K562 (cell line): ENCODE data around the gene ROR2. TPM values are rescaled to one million over a fixed set of nuclear protein-coding genes. Genes with fewer than 3 reads are reported as not detected.

ENCODE experiments used
- PCBP1 ChIP-seq: fragments of 200-400 bp; formaldehyde crosslinking; IDR thresholded peaks from 2 replicates; pipeline ENCODE4 v1.6.1; 2018; ENCODE audit warnings: mild to moderate bottlenecking, low read depth, low read length; ENCODE audit not compliant: poor library complexity, severe bottlenecking
- POLR2AphosphoS5 ChIP-seq: IDR thresholded peaks from 2 replicates; pipeline ENCODE4 v1.6.1; 2011; ENCODE audit warnings: mild to moderate bottlenecking, low read depth, low read length, moderate library complexity; ENCODE audit not compliant: control insufficient read depth, insufficient read depth
- PTBP1 ChIP-seq: fragments of 200-400 bp; formaldehyde crosslinking; IDR thresholded peaks from 2 replicates; pipeline ENCODE4 v1.6.1; 2017; ENCODE audit warnings: low read depth, low read length
- RBFOX2 ChIP-seq: fragments of 200-400 bp; formaldehyde crosslinking; IDR thresholded peaks from 2 replicates; pipeline ENCODE4 v1.6.1; 2017; ENCODE audit warnings: low read depth, mild to moderate bottlenecking, low read length, moderate library complexity
- RFX7 ChIP-seq: fragments of 250-450 bp; sonication (Bioruptor Pico); IDR thresholded peaks from 2 replicates; pipeline ENCODE4 v1.5.1; 2021; ENCODE audit warnings: mild to moderate bottlenecking
- SOX6 ChIP-seq: fragments of 450-650 bp; IDR thresholded peaks from 2 replicates; pipeline ENCODE4 v1.6.1; 2014; ENCODE audit warnings: mild to moderate bottlenecking
- TRIM24 ChIP-seq, 2 experiments: fragments of 450-650 bp; IDR thresholded peaks; 2 replicates each; pipeline ENCODE4 v1.6.1; 2016
- ZKSCAN8 ChIP-seq: fragments of 200-800 bp; sonication (Bioruptor generic); IDR thresholded peaks from 2 replicates; pipeline ENCODE4 v1.6.1; 2016; ENCODE audit warnings: missing genetic modification characterization, missing compliant biosample characterization
- polyA plus RNA-seq, 8 experiments: library from polyadenylated mRNA; depleted of rRNA in 4 of 8; stranded (reverse) in 5 of 8; unstranded in 3 of 8; fragments of >200 nt; fragmentation: Nextera tagmentation in 2 of 8; fragmentation: Illumina TruSeq in 1 of 8; extraction: Ambion mirVana in 2 of 8; extraction: Trizol in 1 of 8; gene quantifications; 2 replicates each; pipeline versions ENCODE4 v1.2.1 to v1.2.3, GENCODE V29; 2011 to 2014; ENCODE audit warnings: inconsistent platforms in 1 of 8, missing spikeins in 1 of 8
- total RNA-seq, 7 experiments: library from RNA; depleted of rRNA in 6 of 7; stranded (reverse); fragments of >200 nt in 6 of 7; fragmentation: Illumina TruSeq in 2 of 7; extraction: Trizol in 2 of 7; gene quantifications; 2 replicates each; pipeline versions ENCODE4 v1.2.1 to v1.2.3, GENCODE V29; 2011 to 2021; ENCODE audit warnings: low replicate concordance in 1 of 7
- TF ChIP-seq, protein P1 (sequence below): fragments of 450-650 bp; IDR thresholded peaks from 2 replicates; pipeline ENCODE4 v1.6.1; 2016; ENCODE audit warnings: mild to moderate bottlenecking, moderate library complexity
- TF ChIP-seq, protein P2 (sequence below), 2 experiments: fragments of 450-650 bp in 1 of 2; IDR thresholded peaks; 2 replicates each; pipeline ENCODE4 v1.6.1; 2011 to 2017; ENCODE audit warnings: low read depth in 2 of 2, antibody characterized with exemption in 1 of 2, borderline replicate concordance in 1 of 2, low read length in 1 of 2, mild to moderate bottlenecking in 1 of 2, mixed read lengths in 1 of 2; ENCODE audit not compliant: control insufficient read depth in 1 of 2

ROR2 gene
- total and polyA plus RNA-seq, 9 of the 15 experiments (the other 6 are each of a cell fraction or from before 2014, with no cell fraction given), result 5.6 to 33.8 (median 15.3) TPM

- TF ChIP-seq, protein P1, sequence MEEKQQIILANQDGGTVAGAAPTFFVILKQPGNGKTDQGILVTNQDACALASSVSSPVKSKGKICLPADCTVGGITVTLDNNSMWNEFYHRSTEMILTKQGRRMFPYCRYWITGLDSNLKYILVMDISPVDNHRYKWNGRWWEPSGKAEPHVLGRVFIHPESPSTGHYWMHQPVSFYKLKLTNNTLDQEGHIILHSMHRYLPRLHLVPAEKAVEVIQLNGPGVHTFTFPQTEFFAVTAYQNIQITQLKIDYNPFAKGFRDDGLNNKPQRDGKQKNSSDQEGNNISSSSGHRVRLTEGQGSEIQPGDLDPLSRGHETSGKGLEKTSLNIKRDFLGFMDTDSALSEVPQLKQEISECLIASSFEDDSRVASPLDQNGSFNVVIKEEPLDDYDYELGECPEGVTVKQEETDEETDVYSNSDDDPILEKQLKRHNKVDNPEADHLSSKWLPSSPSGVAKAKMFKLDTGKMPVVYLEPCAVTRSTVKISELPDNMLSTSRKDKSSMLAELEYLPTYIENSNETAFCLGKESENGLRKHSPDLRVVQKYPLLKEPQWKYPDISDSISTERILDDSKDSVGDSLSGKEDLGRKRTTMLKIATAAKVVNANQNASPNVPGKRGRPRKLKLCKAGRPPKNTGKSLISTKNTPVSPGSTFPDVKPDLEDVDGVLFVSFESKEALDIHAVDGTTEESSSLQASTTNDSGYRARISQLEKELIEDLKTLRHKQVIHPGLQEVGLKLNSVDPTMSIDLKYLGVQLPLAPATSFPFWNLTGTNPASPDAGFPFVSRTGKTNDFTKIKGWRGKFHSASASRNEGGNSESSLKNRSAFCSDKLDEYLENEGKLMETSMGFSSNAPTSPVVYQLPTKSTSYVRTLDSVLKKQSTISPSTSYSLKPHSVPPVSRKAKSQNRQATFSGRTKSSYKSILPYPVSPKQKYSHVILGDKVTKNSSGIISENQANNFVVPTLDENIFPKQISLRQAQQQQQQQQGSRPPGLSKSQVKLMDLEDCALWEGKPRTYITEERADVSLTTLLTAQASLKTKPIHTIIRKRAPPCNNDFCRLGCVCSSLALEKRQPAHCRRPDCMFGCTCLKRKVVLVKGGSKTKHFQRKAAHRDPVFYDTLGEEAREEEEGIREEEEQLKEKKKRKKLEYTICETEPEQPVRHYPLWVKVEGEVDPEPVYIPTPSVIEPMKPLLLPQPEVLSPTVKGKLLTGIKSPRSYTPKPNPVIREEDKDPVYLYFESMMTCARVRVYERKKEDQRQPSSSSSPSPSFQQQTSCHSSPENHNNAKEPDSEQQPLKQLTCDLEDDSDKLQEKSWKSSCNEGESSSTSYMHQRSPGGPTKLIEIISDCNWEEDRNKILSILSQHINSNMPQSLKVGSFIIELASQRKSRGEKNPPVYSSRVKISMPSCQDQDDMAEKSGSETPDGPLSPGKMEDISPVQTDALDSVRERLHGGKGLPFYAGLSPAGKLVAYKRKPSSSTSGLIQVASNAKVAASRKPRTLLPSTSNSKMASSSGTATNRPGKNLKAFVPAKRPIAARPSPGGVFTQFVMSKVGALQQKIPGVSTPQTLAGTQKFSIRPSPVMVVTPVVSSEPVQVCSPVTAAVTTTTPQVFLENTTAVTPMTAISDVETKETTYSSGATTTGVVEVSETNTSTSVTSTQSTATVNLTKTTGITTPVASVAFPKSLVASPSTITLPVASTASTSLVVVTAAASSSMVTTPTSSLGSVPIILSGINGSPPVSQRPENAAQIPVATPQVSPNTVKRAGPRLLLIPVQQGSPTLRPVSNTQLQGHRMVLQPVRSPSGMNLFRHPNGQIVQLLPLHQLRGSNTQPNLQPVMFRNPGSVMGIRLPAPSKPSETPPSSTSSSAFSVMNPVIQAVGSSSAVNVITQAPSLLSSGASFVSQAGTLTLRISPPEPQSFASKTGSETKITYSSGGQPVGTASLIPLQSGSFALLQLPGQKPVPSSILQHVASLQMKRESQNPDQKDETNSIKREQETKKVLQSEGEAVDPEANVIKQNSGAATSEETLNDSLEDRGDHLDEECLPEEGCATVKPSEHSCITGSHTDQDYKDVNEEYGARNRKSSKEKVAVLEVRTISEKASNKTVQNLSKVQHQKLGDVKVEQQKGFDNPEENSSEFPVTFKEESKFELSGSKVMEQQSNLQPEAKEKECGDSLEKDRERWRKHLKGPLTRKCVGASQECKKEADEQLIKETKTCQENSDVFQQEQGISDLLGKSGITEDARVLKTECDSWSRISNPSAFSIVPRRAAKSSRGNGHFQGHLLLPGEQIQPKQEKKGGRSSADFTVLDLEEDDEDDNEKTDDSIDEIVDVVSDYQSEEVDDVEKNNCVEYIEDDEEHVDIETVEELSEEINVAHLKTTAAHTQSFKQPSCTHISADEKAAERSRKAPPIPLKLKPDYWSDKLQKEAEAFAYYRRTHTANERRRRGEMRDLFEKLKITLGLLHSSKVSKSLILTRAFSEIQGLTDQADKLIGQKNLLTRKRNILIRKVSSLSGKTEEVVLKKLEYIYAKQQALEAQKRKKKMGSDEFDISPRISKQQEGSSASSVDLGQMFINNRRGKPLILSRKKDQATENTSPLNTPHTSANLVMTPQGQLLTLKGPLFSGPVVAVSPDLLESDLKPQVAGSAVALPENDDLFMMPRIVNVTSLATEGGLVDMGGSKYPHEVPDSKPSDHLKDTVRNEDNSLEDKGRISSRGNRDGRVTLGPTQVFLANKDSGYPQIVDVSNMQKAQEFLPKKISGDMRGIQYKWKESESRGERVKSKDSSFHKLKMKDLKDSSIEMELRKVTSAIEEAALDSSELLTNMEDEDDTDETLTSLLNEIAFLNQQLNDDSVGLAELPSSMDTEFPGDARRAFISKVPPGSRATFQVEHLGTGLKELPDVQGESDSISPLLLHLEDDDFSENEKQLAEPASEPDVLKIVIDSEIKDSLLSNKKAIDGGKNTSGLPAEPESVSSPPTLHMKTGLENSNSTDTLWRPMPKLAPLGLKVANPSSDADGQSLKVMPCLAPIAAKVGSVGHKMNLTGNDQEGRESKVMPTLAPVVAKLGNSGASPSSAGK, result no peak
- TF ChIP-seq TRIM24 (IDR thresholded peaks at IDR 0.05) (no peak), SOX6 (no peak), ZKSCAN8 (CRISPR knock-in tag) (no peak), RFX7 (no peak), PTBP1 (no peak), POLR2AphosphoS5 (no peak), PCBP1 (no peak), RBFOX2 (no peak)
- TF ChIP-seq, protein P2, sequence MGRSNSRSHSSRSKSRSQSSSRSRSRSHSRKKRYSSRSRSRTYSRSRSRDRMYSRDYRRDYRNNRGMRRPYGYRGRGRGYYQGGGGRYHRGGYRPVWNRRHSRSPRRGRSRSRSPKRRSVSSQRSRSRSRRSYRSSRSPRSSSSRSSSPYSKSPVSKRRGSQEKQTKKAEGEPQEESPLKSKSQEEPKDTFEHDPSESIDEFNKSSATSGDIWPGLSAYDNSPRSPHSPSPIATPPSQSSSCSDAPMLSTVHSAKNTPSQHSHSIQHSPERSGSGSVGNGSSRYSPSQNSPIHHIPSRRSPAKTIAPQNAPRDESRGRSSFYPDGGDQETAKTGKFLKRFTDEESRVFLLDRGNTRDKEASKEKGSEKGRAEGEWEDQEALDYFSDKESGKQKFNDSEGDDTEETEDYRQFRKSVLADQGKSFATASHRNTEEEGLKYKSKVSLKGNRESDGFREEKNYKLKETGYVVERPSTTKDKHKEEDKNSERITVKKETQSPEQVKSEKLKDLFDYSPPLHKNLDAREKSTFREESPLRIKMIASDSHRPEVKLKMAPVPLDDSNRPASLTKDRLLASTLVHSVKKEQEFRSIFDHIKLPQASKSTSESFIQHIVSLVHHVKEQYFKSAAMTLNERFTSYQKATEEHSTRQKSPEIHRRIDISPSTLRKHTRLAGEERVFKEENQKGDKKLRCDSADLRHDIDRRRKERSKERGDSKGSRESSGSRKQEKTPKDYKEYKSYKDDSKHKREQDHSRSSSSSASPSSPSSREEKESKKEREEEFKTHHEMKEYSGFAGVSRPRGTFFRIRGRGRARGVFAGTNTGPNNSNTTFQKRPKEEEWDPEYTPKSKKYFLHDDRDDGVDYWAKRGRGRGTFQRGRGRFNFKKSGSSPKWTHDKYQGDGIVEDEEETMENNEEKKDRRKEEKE (IDR thresholded peaks at IDR 0.05; ENCODE audit: borderline replicate concordance in 1 of 2, control insufficient read depth in 1 of 2, low read depth in 2 of 2, low read length in 1 of 2), result no peak
Measured at GRCh38 chr9:91578911-91579310, 371.1 kb downstream of the ROR2 start (continued).
